PFSK-1 (cell line): Measurements from ENCODE around the gene KRT39.

Source experiments
- FOXP2 ChIP-seq: optimal IDR thresholded peaks from 2 replicates; pipeline ENCODE3; 2011; ENCODE audit warnings: borderline replicate concordance, control low read depth, inconsistent platforms; ENCODE audit not compliant: insufficient read depth; ENCODE audit errors: extremely low read length, extremely low read depth
- REST ChIP-seq, 2 experiments: IDR thresholded peaks; 2 replicates each; pipeline versions ENCODE4 v1.6.1 to v1.8.0; 2011 to 2012; ENCODE audit warnings: low read depth in 2 of 2, low read length in 2 of 2, control low read depth in 1 of 2, inconsistent platforms in 1 of 2, mild to moderate bottlenecking in 1 of 2, moderate library complexity in 1 of 2; ENCODE audit not compliant: insufficient read depth in 1 of 2
- SIN3A ChIP-seq: IDR thresholded peaks from 2 replicates; pipeline ENCODE4 v1.6.1; 2012; ENCODE audit warnings: mild to moderate bottlenecking, low read length, moderate library complexity, borderline replicate concordance; ENCODE audit not compliant: insufficient read depth
- TAF1 ChIP-seq: IDR thresholded peaks from 2 replicates; pipeline ENCODE4 v1.6.1; 2012; ENCODE audit warnings: low read length, control low read depth, borderline replicate concordance; ENCODE audit not compliant: insufficient read depth

GRCh38 chr17:40915199-40915661 is 51.5 kb downstream of the KRT39 start:
- TF ChIP-seq REST (IDR thresholded peaks at IDR 0.05; ENCODE audit: insufficient read depth in 1 of 2, low read depth in 2 of 2, low read length in 2 of 2) (no peak), SIN3A (no peak), TAF1 (no peak), FOXP2 (no peak)
